IPS-18a (cell line): ENCODE data around the gene ME2.
"Not testable (repeated sequence)": the region's sequence is repeated elsewhere in the genome, so short reads cannot be mapped to it uniquely, and the experiment has no call there.

ENCODE experiments used
- H3K27ac ChIP-seq: one replicate; pipeline ENCODE4 v1.5.1; 2013; ENCODE audit warnings: low read length
- H3K27me3 ChIP-seq: one replicate; pipeline ENCODE4 v1.6.1; 2013; ENCODE audit warnings: mild to moderate bottlenecking, low read length; ENCODE audit not compliant: control insufficient read depth, insufficient read depth
- H3K36me3 ChIP-seq: one replicate; pipeline ENCODE4 v1.6.1; 2013; ENCODE audit warnings: low read depth, low read length; ENCODE audit not compliant: control insufficient read depth
- H3K4me1 ChIP-seq: one replicate; pipeline ENCODE4 v1.6.1; 2013; ENCODE audit warnings: low read depth, low read length; ENCODE audit not compliant: control insufficient read depth
- H3K4me3 ChIP-seq: one replicate; pipeline ENCODE4 v1.5.1; 2013; ENCODE audit warnings: low read length
- H3K9ac ChIP-seq: one replicate; pipeline ENCODE4 v1.6.1; 2013; ENCODE audit warnings: mild to moderate bottlenecking, low read length, moderate library complexity
- H3K9me3 ChIP-seq: one replicate; pipeline ENCODE4 v1.6.1; 2013; ENCODE audit warnings: low read depth, low read length; ENCODE audit not compliant: control insufficient read depth

ME2 gene

GRCh38 chr18:50955253-50955652, 76.3 kb downstream of the ME2 start:
- Histone ChIP-seq H3K36me3 (no peaks in the 10 kb centered on the region), H3K27me3 (no peaks in the 10 kb centered on the region), H3K27ac (no peak overlapping the region), H3K4me3 (no peak overlapping the region), H3K9ac (no peak overlapping the region), H3K4me1 (peaks cover 7% of the 10 kb centered on the region), H3K9me3 (no peaks in the 10 kb centered on the region)

GRCh38 chr18:50956116-50956515, 77.2 kb downstream of the ME2 start:
- no peaks in the 10 kb centered on the region for H3K27me3 ChIP-seq
- no peak overlapping the region for H3K27ac ChIP-seq
- peaks cover 7% of the 10 kb centered on the region for H3K4me1 ChIP-seq
- no peak overlapping the region for H3K9ac ChIP-seq
- H3K4me3 ChIP-seq, result no peak overlapping the region
- no peaks in the 10 kb centered on the region for H3K9me3 ChIP-seq
- no peaks in the 10 kb centered on the region for H3K36me3 ChIP-seq

DNA sequence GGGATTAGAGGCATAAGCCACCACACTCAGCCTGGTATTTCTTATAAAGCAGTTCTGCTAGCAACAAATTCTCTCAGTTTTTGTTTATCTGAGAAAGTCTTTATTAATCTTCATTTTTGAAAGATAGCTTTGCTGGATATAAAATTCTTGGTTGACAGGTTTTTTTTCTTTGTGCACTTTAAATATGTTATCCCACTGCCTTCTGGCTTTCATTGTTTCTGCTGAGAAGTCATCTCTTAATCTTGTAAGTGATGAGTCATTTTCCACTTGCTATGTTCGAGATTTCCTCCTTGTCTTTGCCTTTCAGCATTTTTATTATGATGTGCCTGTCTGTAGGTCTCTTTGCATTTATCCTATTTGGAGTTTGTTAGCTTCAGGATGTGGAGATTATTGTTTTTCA, 83.1 kb downstream of the ME2 start:
- Histone ChIP-seq H3K4me3 (no peak overlapping the region), H3K9me3 (peaks cover 12% of the 10 kb centered on the region), H3K36me3 (no peaks in the 10 kb centered on the region), H3K27ac (no peak overlapping the region), H3K9ac (no peak overlapping the region), H3K4me1 (no peaks in the 10 kb centered on the region), H3K27me3 (no peaks in the 10 kb centered on the region)

GRCh38 chr18:50967714-50968661, 89.1 kb downstream of the ME2 start, which contains the start of gene ELAC1:
Gene ELAC1, plus strand, starts transcription at chr18:50968040. Its CDS starts 6,365 bp downstream, at chr18:50974405.
- H3K27ac ChIP-seq, result peak within 1 kb of the TSS; percentile 46
- H3K9ac ChIP-seq, result peak within 1 kb of the TSS; percentile 95
- peaks cover 12% of the 10 kb centered on the region for H3K4me1 ChIP-seq
- H3K4me3 ChIP-seq, result peak within 1 kb of the TSS; percentile 83
- H3K9me3 ChIP-seq, result no peaks in the 10 kb centered on the region
- H3K27me3 ChIP-seq, result no peaks in the 10 kb centered on the region
- H3K36me3 ChIP-seq, result no peaks in the 10 kb centered on the region

DNA sequence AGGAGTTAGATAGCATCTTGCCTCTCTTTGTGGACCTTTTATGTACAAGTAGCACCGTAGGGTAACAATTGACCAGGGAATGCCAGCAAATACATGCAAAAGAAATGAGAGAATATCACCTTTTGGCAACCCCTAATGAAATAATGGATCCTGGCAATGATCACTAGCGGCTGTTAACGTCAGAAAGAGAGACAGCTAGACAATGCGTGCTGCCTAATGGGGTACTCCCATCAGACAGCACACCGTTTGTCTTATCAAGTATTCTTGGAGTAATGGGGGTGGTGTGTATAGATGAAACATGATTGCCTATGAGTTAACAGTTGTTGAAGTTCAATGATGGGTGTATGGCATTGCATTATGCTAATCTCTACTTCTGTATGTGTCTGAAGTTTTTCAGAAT, 90.5 kb downstream of the ME2 start:
- Histone ChIP-seq H3K9ac (no peak overlapping the region), H3K4me1 (peaks cover 12% of the 10 kb centered on the region), H3K4me3 (peak overlapping the region; percentile 83), H3K36me3 (no peaks in the 10 kb centered on the region), H3K9me3 (no peaks in the 10 kb centered on the region), H3K27ac (no peak overlapping the region), H3K27me3 (no peaks in the 10 kb centered on the region)

- H3K36me3 ChIP-seq, result no peaks in the 10 kb centered on the region
- H3K27ac ChIP-seq, result no peak overlapping the region
- H3K9ac ChIP-seq, result no peak overlapping the region
- H3K4me3 ChIP-seq, result no peak overlapping the region
- H3K9me3 ChIP-seq, result no peaks in the 10 kb centered on the region
- H3K27me3 ChIP-seq, result no peaks in the 10 kb centered on the region
- H3K4me1 ChIP-seq, result peaks cover 12% of the 10 kb centered on the region
Measured at GRCh38 chr18:50970006-50970405, 91.1 kb downstream of the ME2 start.

- H3K27ac ChIP-seq, H3K27me3 ChIP-seq, H3K4me3 ChIP-seq, H3K9me3 ChIP-seq, H3K36me3 ChIP-seq, H3K9ac ChIP-seq: not testable (repeated sequence)
- H3K4me1 ChIP-seq, result peaks cover 12% of the 10 kb centered on the region
Measured at GRCh38 chr18:50972404-50972803, 93.5 kb downstream of the ME2 start.

DNA sequence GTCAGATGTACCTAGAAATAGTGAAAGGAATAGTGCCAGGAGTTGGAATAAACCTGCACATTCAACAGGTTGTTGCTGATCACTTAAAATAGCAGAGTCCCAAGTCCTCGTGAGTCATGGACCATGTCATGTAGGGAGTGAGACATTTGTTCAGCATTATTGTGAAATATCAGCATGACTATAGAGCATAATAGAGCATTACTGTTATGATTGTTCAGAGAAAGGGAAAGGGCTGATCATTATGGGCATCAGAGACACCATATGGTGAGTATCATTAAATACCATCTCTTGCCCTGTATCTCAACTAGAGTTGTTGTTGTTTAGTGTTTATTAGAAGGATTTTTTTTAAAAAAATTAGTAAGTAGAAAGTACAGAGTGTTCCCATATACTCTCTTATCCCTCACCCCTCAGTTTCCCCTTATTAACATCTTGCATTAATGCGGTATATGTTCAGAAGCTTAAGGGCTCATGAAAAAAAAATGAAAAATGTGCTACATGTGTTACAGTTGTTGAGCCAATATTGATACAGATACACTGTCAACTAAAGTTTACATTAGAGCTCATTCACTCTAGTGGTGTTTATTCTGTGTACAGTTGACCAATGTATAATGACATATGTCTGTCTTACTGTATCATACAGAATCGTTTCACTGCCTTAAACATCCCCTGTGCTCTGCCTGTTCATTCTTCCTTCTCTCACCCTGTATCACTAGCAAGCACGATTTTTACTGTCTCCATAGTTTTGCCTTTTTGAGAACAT, 94.6 kb downstream of the ME2 start:
- H3K27me3 ChIP-seq, result no peaks in the 10 kb centered on the region

DNA sequence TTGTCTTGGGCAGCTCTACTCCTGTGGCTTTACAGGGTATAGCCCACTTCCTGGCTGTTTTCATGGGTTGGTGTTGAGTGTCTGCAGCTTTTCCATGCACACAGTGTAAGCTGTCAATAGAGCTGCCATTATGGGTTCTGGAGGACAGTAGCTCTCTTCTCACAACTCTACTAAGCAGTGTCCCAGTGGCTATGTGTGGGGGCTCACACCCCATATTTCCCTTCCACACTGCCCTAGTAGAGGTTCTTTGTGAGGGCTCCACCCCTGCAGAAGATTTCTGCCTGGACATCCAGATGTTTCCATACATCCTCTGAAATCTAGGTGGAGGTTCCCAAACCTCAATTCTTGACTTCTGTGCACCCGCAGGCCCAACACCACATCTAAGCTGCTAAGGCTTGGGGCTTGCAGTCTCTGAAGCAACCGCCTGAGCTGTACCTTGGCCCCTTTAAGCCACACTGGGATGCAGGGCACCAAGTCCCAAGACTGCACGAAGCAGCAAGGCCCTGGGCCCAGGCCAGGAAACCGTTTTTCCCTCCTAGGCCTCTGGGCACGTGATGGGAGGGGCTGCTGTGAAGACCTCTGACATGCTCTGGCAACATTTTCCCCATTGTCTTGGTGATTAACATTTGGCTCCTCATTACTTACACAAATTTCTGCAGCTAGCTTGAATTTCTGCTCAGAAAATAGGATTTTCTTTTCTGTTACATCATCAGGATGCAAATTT, 98.3 kb downstream of the ME2 start:
- H3K4me3 ChIP-seq, result no peak overlapping the region
- H3K27ac ChIP-seq, result no peak overlapping the region
- no peaks in the 10 kb centered on the region for H3K4me1 ChIP-seq
- H3K9me3 ChIP-seq, result peaks cover 5% of the 10 kb centered on the region
- no peaks in the 10 kb centered on the region for H3K27me3 ChIP-seq
- no peaks in the 10 kb centered on the region for H3K36me3 ChIP-seq
- no peak overlapping the region for H3K9ac ChIP-seq

More for the DNA sequence above, 94.6 kb downstream of the ME2 start:
- no peaks in the 10 kb centered on the region for H3K36me3 ChIP-seq
- H3K9me3 ChIP-seq, result peaks cover 5% of the 10 kb centered on the region
- no peak overlapping the region for H3K4me3 ChIP-seq
- H3K27ac ChIP-seq, result no peak overlapping the region
- no peak overlapping the region for H3K9ac ChIP-seq
- H3K4me1 ChIP-seq, result peaks cover 12% of the 10 kb centered on the region

DNA sequence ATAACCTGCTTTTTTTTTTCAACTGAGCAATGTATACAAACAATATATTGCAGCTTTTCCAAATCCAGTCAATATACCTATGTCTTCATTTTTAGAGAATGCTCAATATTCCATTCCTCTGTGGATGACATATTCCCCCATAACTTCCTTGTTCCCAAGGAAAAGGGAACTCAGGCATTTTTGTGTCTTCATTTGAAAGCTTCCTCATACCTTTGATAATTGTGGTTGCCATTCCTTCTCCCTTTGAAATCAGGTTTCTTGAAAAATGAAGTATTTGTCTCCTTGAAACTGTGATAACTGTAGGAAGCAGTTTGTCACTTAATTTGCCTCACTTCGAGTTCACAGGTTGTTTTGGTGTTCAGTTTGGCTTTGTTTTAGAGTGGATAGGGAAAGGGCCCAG, 102.5 kb downstream of the ME2 start:
- Histone ChIP-seq H3K27me3 (no peaks in the 10 kb centered on the region), H3K27ac (no peak overlapping the region), H3K4me1 (no peaks in the 10 kb centered on the region), H3K9ac (no peak overlapping the region), H3K4me3 (no peak overlapping the region), H3K9me3 (peaks cover 5% of the 10 kb centered on the region), H3K36me3 (no peaks in the 10 kb centered on the region)

- Histone ChIP-seq H3K36me3 (no peaks in the 10 kb centered on the region), H3K4me3 (no peak overlapping the region), H3K27ac (no peak overlapping the region), H3K9ac (no peak overlapping the region), H3K9me3 (peaks cover under 1% of the 10 kb centered on the region), H3K27me3 (no peaks in the 10 kb centered on the region), H3K4me1 (no peaks in the 10 kb centered on the region)
Measured at GRCh38 chr18:50982086-50982801, 103.3 kb downstream of the ME2 start.
